ENCODE results near the gene FAM168A. TPM values are rescaled to one million over a fixed set of nuclear protein-coding genes. Genes with fewer than 3 reads are reported as not detected.

The FAM168A gene
- total and polyA plus RNA-seq, 9 of the 15 experiments (the other 6 are each of a cell fraction or from before 2014, with no cell fraction given), result 0.44 to 7.2 (median 2.9) TPM

- TF ChIP-seq, protein P1, sequence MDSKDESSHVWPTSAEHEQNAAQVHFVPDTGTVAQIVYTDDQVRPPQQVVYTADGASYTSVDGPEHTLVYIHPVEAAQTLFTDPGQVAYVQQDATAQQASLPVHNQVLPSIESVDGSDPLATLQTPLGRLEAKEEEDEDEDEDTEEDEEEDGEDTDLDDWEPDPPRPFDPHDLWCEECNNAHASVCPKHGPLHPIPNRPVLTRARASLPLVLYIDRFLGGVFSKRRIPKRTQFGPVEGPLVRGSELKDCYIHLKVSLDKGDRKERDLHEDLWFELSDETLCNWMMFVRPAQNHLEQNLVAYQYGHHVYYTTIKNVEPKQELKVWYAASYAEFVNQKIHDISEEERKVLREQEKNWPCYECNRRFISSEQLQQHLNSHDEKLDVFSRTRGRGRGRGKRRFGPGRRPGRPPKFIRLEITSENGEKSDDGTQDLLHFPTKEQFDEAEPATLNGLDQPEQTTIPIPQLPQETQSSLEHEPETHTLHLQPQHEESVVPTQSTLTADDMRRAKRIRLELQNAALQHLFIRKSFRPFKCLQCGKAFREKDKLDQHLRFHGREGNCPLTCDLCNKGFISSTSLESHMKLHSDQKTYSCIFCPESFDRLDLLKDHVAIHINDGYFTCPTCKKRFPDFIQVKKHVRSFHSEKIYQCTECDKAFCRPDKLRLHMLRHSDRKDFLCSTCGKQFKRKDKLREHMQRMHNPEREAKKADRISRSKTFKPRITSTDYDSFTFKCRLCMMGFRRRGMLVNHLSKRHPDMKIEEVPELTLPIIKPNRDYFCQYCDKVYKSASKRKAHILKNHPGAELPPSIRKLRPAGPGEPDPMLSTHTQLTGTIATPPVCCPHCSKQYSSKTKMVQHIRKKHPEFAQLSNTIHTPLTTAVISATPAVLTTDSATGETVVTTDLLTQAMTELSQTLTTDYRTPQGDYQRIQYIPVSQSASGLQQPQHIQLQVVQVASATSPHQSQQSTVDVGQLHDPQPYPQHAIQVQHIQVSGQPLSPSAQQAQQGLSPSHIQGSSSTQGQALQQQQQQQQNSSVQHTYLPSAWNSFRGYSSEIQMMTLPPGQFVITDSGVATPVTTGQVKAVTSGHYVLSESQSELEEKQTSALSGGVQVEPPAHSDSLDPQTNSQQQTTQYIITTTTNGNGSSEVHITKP (IDR thresholded peaks at IDR 0.05; ENCODE audit: partially characterized antibody), result no peak
- TF ChIP-seq HDGF (IDR thresholded peaks at IDR 0.05) (no peak), GATAD2B (IDR thresholded peaks at IDR 0.05; ENCODE audit: borderline replicate concordance) (no peak), RBFOX2 (IDR thresholded peaks at IDR 0.05; ENCODE audit: low read depth, low read length) (no peak)
These were observed 237.1 kb downstream of the FAM168A start (continued) for GRCh38 chr11:73360743-73361369.

DNA sequence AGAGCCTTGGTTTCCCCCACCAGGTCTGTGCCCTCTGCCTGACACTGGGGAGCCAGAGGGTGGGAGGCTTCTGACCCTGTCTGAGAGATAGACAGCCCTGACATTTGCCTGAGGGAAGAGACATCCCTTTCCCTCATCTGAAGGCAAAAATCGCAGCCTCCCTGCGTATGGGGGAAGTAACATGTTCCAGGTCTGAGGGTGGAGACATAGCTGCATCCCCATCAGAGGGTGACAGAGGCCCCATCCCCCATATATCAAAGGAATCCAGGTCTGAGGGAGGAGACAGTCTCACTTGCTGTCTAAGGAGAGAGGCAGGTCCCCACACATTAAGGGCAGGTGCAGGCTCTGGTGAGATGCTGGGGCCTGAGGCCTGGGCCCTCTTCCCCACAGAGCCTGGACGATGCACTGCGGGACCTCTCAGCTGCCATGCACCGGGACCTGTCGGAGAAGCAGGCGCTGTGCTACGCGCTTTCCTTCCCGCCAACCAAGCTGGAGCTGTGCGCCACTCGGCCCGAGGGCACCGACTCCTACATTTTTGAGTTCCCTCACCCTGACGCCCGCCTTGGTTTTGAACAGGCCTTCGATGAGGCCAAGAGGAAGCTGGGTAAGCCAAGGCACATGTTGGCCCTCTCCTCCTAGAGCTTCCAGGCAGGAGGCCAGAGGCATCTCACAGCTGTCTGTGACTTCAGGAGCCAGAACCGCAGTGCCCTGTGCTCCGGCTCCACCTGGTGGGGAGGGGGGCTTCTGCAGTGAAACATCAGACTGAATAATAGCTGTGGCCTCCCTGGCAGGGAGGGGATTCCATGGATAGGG, 237.8 kb downstream of the FAM168A start:
- no peak overlapping the region for H3K27ac ChIP-seq (ENCODE audit: extremely low read depth, low read depth, low read length)
- H3K9me1 ChIP-seq (ENCODE audit: control insufficient read depth, insufficient read depth, low read length), result peaks cover 10% of the 10 kb centered on the region
- 45% methylated on average over 14 of the region's 19 CpGs for WGBS (ENCODE audit: insufficient coverage, low coverage, missing lambda C conversion rate)
- no peaks in the 10 kb centered on the region for H3K9me3 ChIP-seq (replicated peaks; ENCODE audit: control insufficient read depth, insufficient read depth, low read depth, low read length)
- H3K79me2 ChIP-seq (ENCODE audit: control insufficient read depth, insufficient read depth, low read length), result no peaks in the 10 kb centered on the region
- H3K27me3 ChIP-seq (ENCODE audit: control insufficient read depth in 2 of 2, insufficient read depth in 2 of 2, low read length in 2 of 2), result peaks cover 16 to 54% of the 10 kb centered on the region in 2 experiments
- H3K4me1 ChIP-seq (replicated peaks in 1 of 2; ENCODE audit: control insufficient read depth in 2 of 2, insufficient read depth in 2 of 2, low read length in 2 of 2), result peaks cover 0 to 30% of the 10 kb centered on the region in 2 experiments; a peak in 3 of 5 replicates
- intact Hi-C loops (cut with micrococcal nuclease), result no loop called here
- peak; percentile 53 to 63 (median 56) for DNase-seq (ENCODE audit: extremely low read depth in 1 of 4, low spot score in 3 of 4)
- peak; percentile 51 for ATAC-seq
- ChIA-PET CTCF (ENCODE audit: low intra/inter-chr PET ratio) (interaction anchor here (0.8 kb wide), 1 partner anchor 53 kb away, joined by 3 read pairs; no protein-coding TSS in a partner anchor), POLR2A (interaction anchor here (0.7 to 1.5 kb wide), 4 partner anchors 9 to 98 kb away, joined by 3 to 5 read pairs (median 4); no protein-coding TSS in a partner anchor)
- no peaks in the 10 kb centered on the region for H3K36me3 ChIP-seq (ENCODE audit: control insufficient read depth, insufficient read depth, low read length)
- H3K4me2 ChIP-seq (ENCODE audit: insufficient read depth, low read length), result no peak overlapping the region
- BruUV-seq (replicated peaks), result no TSS peak
- in situ Hi-C loops (cut with MboI), result no loop called here
- H3K9ac ChIP-seq (ENCODE audit: insufficient read depth in 1 of 2, low read depth in 2 of 2, low read length in 2 of 2), result no peak overlapping the region; a peak in 1 of 4 replicates
- peaks cover 14% of the 10 kb centered on the region for H4K20me1 ChIP-seq (replicated peaks; ENCODE audit: control insufficient read depth, insufficient read depth, low read length)
- H2AFZ ChIP-seq (ENCODE audit: low read depth, low read length), result no peak overlapping the region; the same call in 1 of the 2 replicates
- FAIRE-seq, result no peak
- no peak overlapping the region for H3K4me3 ChIP-seq
- TF ChIP-seq ZBTB33 (CRISPR knock-in tag; IDR thresholded peaks at IDR 0.05) (peak; percentile 79), ZNF239 (CRISPR knock-in tag; IDR thresholded peaks at IDR 0.05) (no peak), TFAP4 (CRISPR knock-in tag; IDR thresholded peaks at IDR 0.05; ENCODE audit: borderline replicate concordance) (peak; percentile 73; the same call in 1 of the 2 replicates), MCM5 (IDR thresholded peaks at IDR 0.05; ENCODE audit: low read depth) (no peak)
- TF ChIP-seq, protein P2, sequence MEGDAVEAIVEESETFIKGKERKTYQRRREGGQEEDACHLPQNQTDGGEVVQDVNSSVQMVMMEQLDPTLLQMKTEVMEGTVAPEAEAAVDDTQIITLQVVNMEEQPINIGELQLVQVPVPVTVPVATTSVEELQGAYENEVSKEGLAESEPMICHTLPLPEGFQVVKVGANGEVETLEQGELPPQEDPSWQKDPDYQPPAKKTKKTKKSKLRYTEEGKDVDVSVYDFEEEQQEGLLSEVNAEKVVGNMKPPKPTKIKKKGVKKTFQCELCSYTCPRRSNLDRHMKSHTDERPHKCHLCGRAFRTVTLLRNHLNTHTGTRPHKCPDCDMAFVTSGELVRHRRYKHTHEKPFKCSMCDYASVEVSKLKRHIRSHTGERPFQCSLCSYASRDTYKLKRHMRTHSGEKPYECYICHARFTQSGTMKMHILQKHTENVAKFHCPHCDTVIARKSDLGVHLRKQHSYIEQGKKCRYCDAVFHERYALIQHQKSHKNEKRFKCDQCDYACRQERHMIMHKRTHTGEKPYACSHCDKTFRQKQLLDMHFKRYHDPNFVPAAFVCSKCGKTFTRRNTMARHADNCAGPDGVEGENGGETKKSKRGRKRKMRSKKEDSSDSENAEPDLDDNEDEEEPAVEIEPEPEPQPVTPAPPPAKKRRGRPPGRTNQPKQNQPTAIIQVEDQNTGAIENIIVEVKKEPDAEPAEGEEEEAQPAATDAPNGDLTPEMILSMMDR (IDR thresholded peaks at IDR 0.05 in 2 of 3, conservative IDR thresholded peaks at IDR 0.05 in 1 of 3; ENCODE audit: insufficient read depth in 2 of 3, low read depth in 1 of 3, low read length in 3 of 3), result peak; percentile 60 to 67 (median 67)
